Colonic mucosa (tissue), 4 donors: ENCODE results near the gene CCNY. TPM values are rescaled to one million over a fixed set of nuclear protein-coding genes. Genes with fewer than 3 reads are reported as not detected.

ENCODE experiments used
- DNase-seq: peaks from one replicate; pipeline ENCODE4 v3.0.0-alpha.2; 2020
- H3K27ac ChIP-seq: fragments of 200-600 bp; one replicate; pipeline ENCODE4 v1.8.0; 2021
- H3K27me3 ChIP-seq: fragments of 200-600 bp; one replicate; pipeline ENCODE4 v1.8.0; 2021
- H3K36me3 ChIP-seq: fragments of 200-600 bp; one replicate; pipeline ENCODE4 v1.8.0; 2021
- H3K4me1 ChIP-seq: fragments of 200-600 bp; one replicate; pipeline ENCODE4 v1.8.0; 2021; ENCODE audit warnings: mild to moderate bottlenecking
- H3K4me3 ChIP-seq: fragments of 200-600 bp; one replicate; pipeline ENCODE4 v1.8.0; 2021
- H3K9ac ChIP-seq, 2 donors: one replicate each; pipeline ENCODE4 v1.7.0; 2013; ENCODE audit warnings: control low read depth in 2 of 2, low read depth in 2 of 2, low read length in 2 of 2
- H3K9me3 ChIP-seq: fragments of 200-600 bp; one replicate; pipeline ENCODE4 v1.8.0; 2021
- CTCF ChIP-seq: fragments of 200-600 bp; IDR thresholded peaks from one replicate; pipeline ENCODE4 v1.8.0; 2022; ENCODE audit warnings: antibody characterized with exemption, mild to moderate bottlenecking
- intact Hi-C: fragments of 100-400 bp; cut with DNase I; formaldehyde crosslinking; loops from one replicate; pipeline ENCODE4 v1.14.1; 2022
- total RNA-seq, 2 donors: library from RNA; stranded (reverse); fragmentation: NEBNext Ultra II Directional in 1 of 2; extraction: Animal tissue kit (Norgen Biotek cat#: 25700) in 1 of 2; gene quantifications; one replicate each; pipeline ENCODE4 v1.2.1, GENCODE V29; 2021
- donor health status: healthy.
- donor health status: DM: no; HTN: no; CAD: no.
- donor health status: DM: no; HTN: no; CAD: no.

Gene CCNY
- total RNA-seq, 2 donors from 2014 or later = 43.5 to 68.6 TPM

GRCh38 chr10:35369049-35369611 lies 32.8 kb downstream of the CCNY start:
- Histone ChIP-seq H3K9me3 (no peaks in the 10 kb centered on the region), H3K27ac (no peak overlapping the region), H3K4me1 (no peaks in the 10 kb centered on the region), H3K9ac (no peak overlapping the region), H3K4me3 (no peak overlapping the region), H3K27me3 (no peaks in the 10 kb centered on the region), H3K36me3 (no peaks in the 10 kb centered on the region)
- DNase-seq = no peak
- TF ChIP-seq CTCF = no peak
- intact Hi-C loops = no loop called here

DNA sequence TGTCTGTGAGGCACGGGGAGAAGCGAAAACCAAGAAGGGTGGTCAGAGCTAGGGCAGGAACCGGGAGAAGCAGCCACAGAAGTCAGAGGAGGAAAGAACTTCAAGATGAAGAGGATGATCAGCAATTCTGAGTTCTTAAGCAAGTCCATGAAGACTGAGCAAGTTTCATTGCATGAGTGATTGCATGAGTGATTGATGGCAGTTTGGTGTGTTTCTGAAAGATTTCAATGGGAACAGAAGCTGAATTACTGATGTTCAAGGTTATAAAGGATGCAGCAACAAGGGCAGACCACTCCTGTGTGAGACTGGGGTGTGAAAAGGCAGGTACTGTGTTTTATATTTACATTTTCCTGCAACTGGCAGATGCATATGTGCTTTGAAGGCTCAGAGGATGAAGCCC lies 35.4 kb downstream of the CCNY start:
- DNase-seq = no peak
- no peak for TF ChIP-seq CTCF
- Histone ChIP-seq H3K27me3 (no peaks in the 10 kb centered on the region), H3K9ac (no peak overlapping the region), H3K9me3 (no peaks in the 10 kb centered on the region), H3K4me1 (no peaks in the 10 kb centered on the region), H3K27ac (no peak overlapping the region), H3K4me3 (no peak overlapping the region), H3K36me3 (no peaks in the 10 kb centered on the region)
- intact Hi-C loops = no loop called here

DNA sequence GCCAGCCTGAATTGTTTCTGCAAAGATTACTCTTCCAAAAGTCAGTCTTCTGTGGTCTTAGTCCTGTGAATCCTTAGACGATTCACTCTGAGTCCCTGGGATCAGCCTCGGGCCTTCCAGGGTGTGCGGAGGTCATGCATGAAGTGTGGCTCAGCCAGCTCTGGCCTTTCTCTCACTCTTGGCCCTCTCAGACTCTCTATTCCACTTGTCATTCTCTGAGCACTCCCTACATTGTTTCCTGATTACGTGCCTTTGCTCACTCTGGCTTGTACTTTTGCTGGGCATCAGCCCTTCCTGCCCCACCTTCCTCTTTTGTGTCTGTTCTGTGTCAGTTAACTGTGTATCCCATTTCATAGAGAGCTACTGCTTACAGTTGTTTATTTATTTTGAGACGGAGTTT lies 36.0 kb downstream of the CCNY start:
- Histone ChIP-seq H3K4me1 (no peaks in the 10 kb centered on the region), H3K27ac (no peak overlapping the region), H3K36me3 (no peaks in the 10 kb centered on the region), H3K9ac (no peak overlapping the region), H3K4me3 (no peak overlapping the region), H3K9me3 (no peaks in the 10 kb centered on the region), H3K27me3 (no peaks in the 10 kb centered on the region)
- intact Hi-C loops = no loop called here
- no peak for TF ChIP-seq CTCF
- no peak for DNase-seq

- H3K36me3 ChIP-seq = no peaks in the 10 kb centered on the region
- H3K4me3 ChIP-seq = no peak overlapping the region
- no peak overlapping the region for H3K27ac ChIP-seq
- no peak for TF ChIP-seq CTCF
- H3K9ac ChIP-seq = no peak overlapping the region
- no peaks in the 10 kb centered on the region for H3K27me3 ChIP-seq
- no peaks in the 10 kb centered on the region for H3K9me3 ChIP-seq
- no peaks in the 10 kb centered on the region for H3K4me1 ChIP-seq
- intact Hi-C loops = no loop called here
- no peak for DNase-seq
Measured at GRCh38 chr10:35375091-35375765, 38.9 kb downstream of the CCNY start.

GRCh38 chr10:35377050-35377728 lies 40.9 kb downstream of the CCNY start:
- TF ChIP-seq CTCF = no peak
- Histone ChIP-seq H3K36me3 (no peaks in the 10 kb centered on the region), H3K4me1 (no peaks in the 10 kb centered on the region), H3K27ac (no peak overlapping the region), H3K4me3 (no peak overlapping the region), H3K9me3 (no peaks in the 10 kb centered on the region), H3K9ac (no peak overlapping the region), H3K27me3 (no peaks in the 10 kb centered on the region)
- intact Hi-C loops = no loop called here
- DNase-seq = no peak
